ENCODE results near the gene EZH1. TPM values are rescaled to one million over a fixed set of nuclear protein-coding genes. Genes with fewer than 3 reads are reported as not detected.

Gene EZH1
- total and polyA plus RNA-seq, 2 experiments from 2014 or later: 22.4 to 22.8 TPM

GRCh38 chr17:42682722-42683403, 62.0 kb downstream of the EZH1 start:
- Histone ChIP-seq H3K27me3 (replicated peaks; ENCODE audit: insufficient read depth) (no peaks in the 10 kb centered on the region), H3F3A (ENCODE audit: insufficient read depth) (peaks cover 17% of the 10 kb centered on the region), H3K9me2 (ENCODE audit: insufficient read depth) (no peaks in the 10 kb centered on the region), H3K27ac (peak overlapping the region; percentile 66), H3K4me1 (ENCODE audit: insufficient read depth) (peaks cover 19% of the 10 kb centered on the region), H3K9me3 (ENCODE audit: low read depth) (no peaks in the 10 kb centered on the region), H2AFZ (peak overlapping the region; percentile 87), H3K4me3 (peak overlapping the region; percentile 79), H3K79me2 (ENCODE audit: insufficient read depth) (peaks cover 6% of the 10 kb centered on the region; the same call in 1 of the 2 replicates), H3K36me3 (ENCODE audit: low read depth) (no peaks in the 10 kb centered on the region), H3K4me2 (ENCODE audit: unreplicated experiment) (peak overlapping the region; percentile 71), H4K20me1 (ENCODE audit: insufficient read depth) (no peaks in the 10 kb centered on the region), H3K9ac (peak overlapping the region; percentile 74)
- peak; percentile 89 for DNase-seq
- WGBS, 2 experiments (ENCODE audit: low coverage in 1 of 2, low lambda C conversion rate in 2 of 2, missing lambda C conversion rate in 2 of 2): 1% methylated on average over 20 to 34 of the region's 34 CpGs
- in situ Hi-C loops (cut with MboI): no loop called here
- TF ChIP-seq EZH2 (IDR thresholded peaks at IDR 0.05; ENCODE audit: insufficient read depth, poor library complexity, severe bottlenecking) (no peak), EZH2phosphoT487 (IDR thresholded peaks at IDR 0.05; ENCODE audit: insufficient read depth, low read depth) (no peak)

GRCh38 chr17:42681976-42682721, 62.7 kb downstream of the EZH1 start, which contains the start of gene CNTNAP1:
Gene CNTNAP1 (plus strand): TSS chr17:42682531. CDS start chr17:42682830, 299 bp downstream.
- peak within 1 kb of the TSS; percentile 66 for H3K27ac ChIP-seq
- TF ChIP-seq EZH2 (IDR thresholded peaks at IDR 0.05; ENCODE audit: insufficient read depth, poor library complexity, severe bottlenecking): no peak
- TF ChIP-seq EZH2phosphoT487 (IDR thresholded peaks at IDR 0.05; ENCODE audit: insufficient read depth, low read depth): no peak

DNA sequence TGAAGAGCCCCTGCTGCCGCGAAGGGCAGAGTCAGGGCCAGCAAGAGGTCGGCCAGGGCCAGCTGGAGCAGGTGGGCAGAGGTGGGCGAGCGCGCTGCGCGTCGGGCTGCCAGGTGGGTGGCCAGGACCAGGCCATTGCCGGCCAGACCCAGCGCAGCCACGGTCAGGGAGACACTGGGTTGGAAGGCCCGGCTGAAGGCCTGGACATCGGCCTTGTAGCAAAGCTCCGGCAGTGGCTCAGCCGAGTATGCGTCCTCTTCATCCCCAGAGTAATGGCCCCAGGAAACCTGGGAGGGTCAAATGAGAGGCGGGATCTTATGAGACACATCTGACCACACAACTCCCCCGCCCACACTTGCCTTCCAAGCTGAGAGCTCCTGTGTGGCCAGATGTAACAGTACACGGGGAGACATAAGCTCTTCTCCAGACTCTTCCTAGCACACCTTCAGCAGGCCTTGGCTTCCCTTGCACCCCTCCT, 64.5 kb downstream of the EZH1 start:
- WGBS, 2 experiments (ENCODE audit: low coverage in 1 of 2, low lambda C conversion rate in 2 of 2, missing lambda C conversion rate in 2 of 2): 58 to 59% methylated on average over 20 of the region's 20 CpGs
- DNase-seq: no peak
- Histone ChIP-seq H3K27me3 (replicated peaks; ENCODE audit: insufficient read depth) (no peaks in the 10 kb centered on the region), H3K9me2 (ENCODE audit: insufficient read depth) (no peaks in the 10 kb centered on the region), H3K4me1 (ENCODE audit: insufficient read depth) (peaks cover 26% of the 10 kb centered on the region), H3K27ac (peak overlapping the region; percentile 85), H4K20me1 (ENCODE audit: insufficient read depth) (no peaks in the 10 kb centered on the region), H3K9ac (no peak overlapping the region; the same call in 1 of the 2 replicates), H3K4me2 (ENCODE audit: unreplicated experiment) (no peak overlapping the region), H2AFZ (peak overlapping the region; percentile 78), H3K4me3 (peak overlapping the region; percentile 37; the same call in 1 of the 2 replicates), H3K36me3 (ENCODE audit: low read depth) (no peaks in the 10 kb centered on the region), H3K79me2 (ENCODE audit: insufficient read depth) (peaks cover 19% of the 10 kb centered on the region), H3K9me3 (ENCODE audit: low read depth) (no peaks in the 10 kb centered on the region), H3F3A (ENCODE audit: insufficient read depth) (peaks cover 21% of the 10 kb centered on the region)
- in situ Hi-C loops (cut with MboI): no loop called here
- no peak for TF ChIP-seq EZH2phosphoT487 (IDR thresholded peaks at IDR 0.05; ENCODE audit: insufficient read depth, low read depth)
- no peak for TF ChIP-seq EZH2 (IDR thresholded peaks at IDR 0.05; ENCODE audit: insufficient read depth, poor library complexity, severe bottlenecking)

More at GRCh38 chr17:42681976-42682721, 62.7 kb downstream of the EZH1 start, which contains the start of gene CNTNAP1:
- Histone ChIP-seq H3K9me3 (ENCODE audit: low read depth) (no peaks in the 10 kb centered on the region), H4K20me1 (ENCODE audit: insufficient read depth) (no peaks in the 10 kb centered on the region), H3K27me3 (replicated peaks; ENCODE audit: insufficient read depth) (no peaks in the 10 kb centered on the region), H3K36me3 (ENCODE audit: low read depth) (no peaks in the 10 kb centered on the region), H2AFZ (peak within 1 kb of the TSS; percentile 87), H3K4me3 (peak within 1 kb of the TSS; percentile 79), H3K4me1 (ENCODE audit: insufficient read depth) (peaks cover 26% of the 10 kb centered on the region), H3K9me2 (ENCODE audit: insufficient read depth) (no peaks in the 10 kb centered on the region), H3K79me2 (ENCODE audit: insufficient read depth) (peaks cover 6% of the 10 kb centered on the region; the same call in 1 of the 2 replicates), H3K4me2 (ENCODE audit: unreplicated experiment) (peak within 1 kb of the TSS; percentile 71), H3K9ac (peak within 1 kb of the TSS; percentile 74), H3F3A (ENCODE audit: insufficient read depth) (peaks cover 21% of the 10 kb centered on the region)
- in situ Hi-C loops (cut with MboI): no loop called here
- 11 to 13% methylated on average over 19 to 22 of the region's 22 CpGs for WGBS, 2 experiments (ENCODE audit: low coverage in 1 of 2, low lambda C conversion rate in 2 of 2, missing lambda C conversion rate in 2 of 2)
- peak; percentile 84 for DNase-seq

All from GM23248 (cell line).